Breast epithelium (tissue), 3 donors: ENCODE measurements around the gene PSORS1C1.

Experiments
- POLR2A ChIP-seq: fragments of 450-650 bp; IDR thresholded peaks from one replicate; pipeline ENCODE4 v1.6.1; 2016; ENCODE audit warnings: antibody characterized with exemption, mild to moderate bottlenecking, moderate library complexity
- TF ChIP-seq, protein P1 (sequence below), 3 donors: fragments of 450-650 bp; IDR thresholded peaks; one replicate each; pipeline ENCODE4 v1.5.1; 2016 to 2017; ENCODE audit warnings: antibody characterized with exemption in 3 of 3, mild to moderate bottlenecking in 3 of 3, moderate library complexity in 3 of 3

DNA sequence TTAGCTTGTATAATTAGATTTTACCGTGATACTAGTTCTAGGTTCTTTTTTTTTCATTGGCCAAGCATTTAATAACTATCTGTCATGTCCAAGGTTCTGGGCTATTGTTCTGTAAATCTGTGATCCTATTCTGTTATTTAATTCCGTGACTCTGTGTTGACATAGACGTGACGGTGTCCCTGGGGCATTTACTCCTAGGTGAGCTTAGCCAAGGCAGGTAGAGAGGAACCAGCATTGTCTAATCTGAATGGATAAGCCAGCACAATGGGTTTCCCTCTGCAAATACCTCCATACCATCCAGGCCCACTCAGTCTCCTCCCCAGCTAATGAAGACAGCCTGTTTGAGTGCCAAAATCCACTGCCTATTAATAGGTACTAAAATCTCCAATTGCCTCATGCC, 14.5 kb downstream of the PSORS1C1 start:
- TF ChIP-seq, protein P1, sequence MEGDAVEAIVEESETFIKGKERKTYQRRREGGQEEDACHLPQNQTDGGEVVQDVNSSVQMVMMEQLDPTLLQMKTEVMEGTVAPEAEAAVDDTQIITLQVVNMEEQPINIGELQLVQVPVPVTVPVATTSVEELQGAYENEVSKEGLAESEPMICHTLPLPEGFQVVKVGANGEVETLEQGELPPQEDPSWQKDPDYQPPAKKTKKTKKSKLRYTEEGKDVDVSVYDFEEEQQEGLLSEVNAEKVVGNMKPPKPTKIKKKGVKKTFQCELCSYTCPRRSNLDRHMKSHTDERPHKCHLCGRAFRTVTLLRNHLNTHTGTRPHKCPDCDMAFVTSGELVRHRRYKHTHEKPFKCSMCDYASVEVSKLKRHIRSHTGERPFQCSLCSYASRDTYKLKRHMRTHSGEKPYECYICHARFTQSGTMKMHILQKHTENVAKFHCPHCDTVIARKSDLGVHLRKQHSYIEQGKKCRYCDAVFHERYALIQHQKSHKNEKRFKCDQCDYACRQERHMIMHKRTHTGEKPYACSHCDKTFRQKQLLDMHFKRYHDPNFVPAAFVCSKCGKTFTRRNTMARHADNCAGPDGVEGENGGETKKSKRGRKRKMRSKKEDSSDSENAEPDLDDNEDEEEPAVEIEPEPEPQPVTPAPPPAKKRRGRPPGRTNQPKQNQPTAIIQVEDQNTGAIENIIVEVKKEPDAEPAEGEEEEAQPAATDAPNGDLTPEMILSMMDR (IDR thresholded peaks at IDR 0.05) = no peak
- TF ChIP-seq POLR2A = no peak
